ENCODE data around the gene SKOR2.
"Not testable (repeated sequence)": the region's sequence is repeated elsewhere in the genome, so short reads cannot be mapped to it uniquely, and the experiment has no call there.

The SKOR2 gene

GRCh38 chr18:47187721-47188120 is 63.7 kb downstream of the SKOR2 start:
- no peak for DNase-seq

GRCh38 chr18:47184419-47185050 is 66.9 kb downstream of the SKOR2 start:
- no peak for DNase-seq

GRCh38 chr18:47182156-47182555 is 69.3 kb downstream of the SKOR2 start:
- not testable (repeated sequence) for DNase-seq

- no peak for DNase-seq
Observed at GRCh38 chr18:47180765-47181164, 70.7 kb downstream of the SKOR2 start.

- no peak for DNase-seq
Observed at GRCh38 chr18:47179520-47179919, 71.9 kb downstream of the SKOR2 start.

- DNase-seq = peak; percentile 90
Observed at GRCh38 chr18:47175898-47176575, 75.4 kb downstream of the SKOR2 start, which contains the start of gene IER3IP1. Gene IER3IP1 (minus strand): TSS chr18:47176364. CDS start chr18:47176277, 87 bp downstream.

GRCh38 chr18:47175283-47175897 is 76.1 kb downstream of the SKOR2 start:
- no peak for DNase-seq

- no peak for DNase-seq
Observed at GRCh38 chr18:47174545-47175116, 76.8 kb downstream of the SKOR2 start.

- DNase-seq = no peak
Observed at GRCh38 chr18:47172476-47172875, 79.0 kb downstream of the SKOR2 start.

GRCh38 chr18:47168913-47169312 is 82.5 kb downstream of the SKOR2 start:
- no peak for DNase-seq

GRCh38 chr18:47168509-47168908 is 83.0 kb downstream of the SKOR2 start:
- DNase-seq = no peak

GRCh38 chr18:47166294-47166693 is 85.2 kb downstream of the SKOR2 start:
- DNase-seq = no peak

- DNase-seq = no peak
Observed at GRCh38 chr18:47163241-47163640, 88.2 kb downstream of the SKOR2 start.

GRCh38 chr18:47160256-47160655 is 91.2 kb downstream of the SKOR2 start:
- no peak for DNase-seq

GRCh38 chr18:47158404-47158803 is 93.1 kb downstream of the SKOR2 start:
- DNase-seq = not testable (repeated sequence)

Data from activated naive CD4-positive, alpha-beta T cell treated with anti-CD3 and anti-CD28 coated beads, Interleukin-2, amount 50 U/mL, for 16 hours (primary cell).